GM21825 (cell line): Measurements from ENCODE around the gene TBX10.
"Not testable (repeated sequence)": the region's sequence is repeated elsewhere in the genome, so short reads cannot be mapped to it uniquely, and the experiment has no call there.

Source experiments
- ATAC-seq: cut with Tn5 transposase; IDR thresholded peaks from one replicate; pipeline ENCODE4 v1.9.1; 2021; ENCODE audit warnings: mild to moderate bottlenecking, moderate library complexity; ENCODE audit not compliant: unreplicated experiment

The TBX10 gene

GRCh38 chr11:67632175-67632981 lies 7.2 kb downstream of the TBX10 start:
- no peak for ATAC-seq

GRCh38 chr11:67631853-67632174 lies 7.7 kb downstream of the TBX10 start:
- ATAC-seq = no peak

- ATAC-seq = no peak
Observed at GRCh38 chr11:67631411-67631810, 8.2 kb downstream of the TBX10 start.

GRCh38 chr11:67630943-67631331 lies 8.6 kb downstream of the TBX10 start:
- no peak for ATAC-seq

GRCh38 chr11:67630228-67630942 lies 9.2 kb downstream of the TBX10 start:
- ATAC-seq = peak; percentile 73

- ATAC-seq = peak; percentile 43
Observed at GRCh38 chr11:67629386-67630227, 10.0 kb downstream of the TBX10 start, which contains the start of gene NUDT8. Gene NUDT8, minus strand, starts transcription at chr11:67629937. Its CDS starts 26 bp downstream, at chr11:67629911.

GRCh38 chr11:67628710-67629385 lies 10.7 kb downstream of the TBX10 start:
- ATAC-seq = no peak

- ATAC-seq = no peak
Observed at GRCh38 chr11:67627812-67628624, 11.5 kb downstream of the TBX10 start.

GRCh38 chr11:67627441-67627811 lies 12.1 kb downstream of the TBX10 start:
- ATAC-seq = no peak

GRCh38 chr11:67626970-67627369 lies 12.6 kb downstream of the TBX10 start:
- ATAC-seq = no peak

- not testable (repeated sequence) for ATAC-seq
Observed at GRCh38 chr11:67626131-67626833, 13.3 kb downstream of the TBX10 start.

- not testable (repeated sequence) for ATAC-seq
Observed at GRCh38 chr11:67623795-67624194, 15.8 kb downstream of the TBX10 start.

- ATAC-seq = not testable (repeated sequence)
Observed at GRCh38 chr11:67622905-67623304, 16.7 kb downstream of the TBX10 start.

- ATAC-seq = not testable (repeated sequence)
Observed at GRCh38 chr11:67621928-67622327, 17.6 kb downstream of the TBX10 start.

- ATAC-seq = not testable (repeated sequence)
Observed at GRCh38 chr11:67620621-67621020, 18.9 kb downstream of the TBX10 start.

- ATAC-seq = not testable (repeated sequence)
Observed at GRCh38 chr11:67619683-67620618, 19.6 kb downstream of the TBX10 start.

- not testable (repeated sequence) for ATAC-seq
Observed at GRCh38 chr11:67618901-67619659, 20.5 kb downstream of the TBX10 start.
